ENCODE results near the gene NLRP4.

DNA sequence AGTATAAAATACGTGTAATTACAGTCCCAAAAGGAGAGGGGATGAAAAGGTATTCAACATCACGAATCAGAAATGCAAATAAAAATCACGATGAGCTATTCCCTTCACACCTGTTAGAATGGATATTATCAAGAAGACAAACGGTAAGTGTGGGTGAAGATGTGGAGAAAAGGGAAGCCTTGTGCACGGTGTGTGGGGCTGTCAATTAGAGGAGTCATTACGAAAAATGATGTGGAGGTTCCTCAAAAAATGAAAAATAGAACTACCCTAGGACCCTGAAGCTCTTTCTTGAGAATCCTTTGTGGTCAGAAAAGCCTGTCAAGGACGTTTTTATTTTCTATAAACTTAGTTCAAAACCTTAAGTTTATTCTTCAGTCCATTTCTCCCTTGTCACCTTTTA lies 23.9 kb upstream of the NLRP4 start:
- TF ChIP-seq, protein P1, sequence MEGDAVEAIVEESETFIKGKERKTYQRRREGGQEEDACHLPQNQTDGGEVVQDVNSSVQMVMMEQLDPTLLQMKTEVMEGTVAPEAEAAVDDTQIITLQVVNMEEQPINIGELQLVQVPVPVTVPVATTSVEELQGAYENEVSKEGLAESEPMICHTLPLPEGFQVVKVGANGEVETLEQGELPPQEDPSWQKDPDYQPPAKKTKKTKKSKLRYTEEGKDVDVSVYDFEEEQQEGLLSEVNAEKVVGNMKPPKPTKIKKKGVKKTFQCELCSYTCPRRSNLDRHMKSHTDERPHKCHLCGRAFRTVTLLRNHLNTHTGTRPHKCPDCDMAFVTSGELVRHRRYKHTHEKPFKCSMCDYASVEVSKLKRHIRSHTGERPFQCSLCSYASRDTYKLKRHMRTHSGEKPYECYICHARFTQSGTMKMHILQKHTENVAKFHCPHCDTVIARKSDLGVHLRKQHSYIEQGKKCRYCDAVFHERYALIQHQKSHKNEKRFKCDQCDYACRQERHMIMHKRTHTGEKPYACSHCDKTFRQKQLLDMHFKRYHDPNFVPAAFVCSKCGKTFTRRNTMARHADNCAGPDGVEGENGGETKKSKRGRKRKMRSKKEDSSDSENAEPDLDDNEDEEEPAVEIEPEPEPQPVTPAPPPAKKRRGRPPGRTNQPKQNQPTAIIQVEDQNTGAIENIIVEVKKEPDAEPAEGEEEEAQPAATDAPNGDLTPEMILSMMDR (IDR thresholded peaks at IDR 0.05): no peak
- TF ChIP-seq EP300 (IDR thresholded peaks at IDR 0.05) (no peak), POLR2A (IDR thresholded peaks at IDR 0.05) (no peak)

Data from tibial nerve (tissue), 4 donors.